Measurements from ENCODE around the gene FAM43B.

Gene FAM43B

GRCh38 chr1:20555025-20555757 is 2.8 kb downstream of the FAM43B start:
- Histone ChIP-seq H3K27ac (ENCODE audit: low read length) (no peak overlapping the region), H3K79me2 (ENCODE audit: low read length) (no peaks in the 10 kb centered on the region), H2AFZ (ENCODE audit: low read length) (no peak overlapping the region), H3K4me2 (ENCODE audit: low read depth, low read length) (no peak overlapping the region), H4K20me1 (ENCODE audit: insufficient read depth, low read length) (no peaks in the 10 kb centered on the region), H3K9me2 (replicated peaks; ENCODE audit: insufficient read depth, low read length) (no peaks in the 10 kb centered on the region), H3F3A (ENCODE audit: insufficient read depth, low read length) (no peaks in the 10 kb centered on the region), H3K9ac (ENCODE audit: low read length) (no peak overlapping the region), H3K4me1 (ENCODE audit: low read length) (no peaks in the 10 kb centered on the region), H3K9me3 (replicated peaks; ENCODE audit: insufficient read depth, low read length) (no peaks in the 10 kb centered on the region), H3K27me3 (replicated peaks; ENCODE audit: insufficient read depth, low read length) (peaks cover 81% of the 10 kb centered on the region), H3K4me3 (ENCODE audit: low read length) (no peak overlapping the region), H3K36me3 (replicated peaks; ENCODE audit: insufficient read depth, low read length) (no peaks in the 10 kb centered on the region)
- TF ChIP-seq EZH2phosphoT487 (IDR thresholded peaks at IDR 0.05; ENCODE audit: low read length) (no peak), EZH2 (optimal IDR thresholded peaks at IDR 0.05; ENCODE audit: low read depth, low read length) (no peak)
- TF ChIP-seq, protein P1, sequence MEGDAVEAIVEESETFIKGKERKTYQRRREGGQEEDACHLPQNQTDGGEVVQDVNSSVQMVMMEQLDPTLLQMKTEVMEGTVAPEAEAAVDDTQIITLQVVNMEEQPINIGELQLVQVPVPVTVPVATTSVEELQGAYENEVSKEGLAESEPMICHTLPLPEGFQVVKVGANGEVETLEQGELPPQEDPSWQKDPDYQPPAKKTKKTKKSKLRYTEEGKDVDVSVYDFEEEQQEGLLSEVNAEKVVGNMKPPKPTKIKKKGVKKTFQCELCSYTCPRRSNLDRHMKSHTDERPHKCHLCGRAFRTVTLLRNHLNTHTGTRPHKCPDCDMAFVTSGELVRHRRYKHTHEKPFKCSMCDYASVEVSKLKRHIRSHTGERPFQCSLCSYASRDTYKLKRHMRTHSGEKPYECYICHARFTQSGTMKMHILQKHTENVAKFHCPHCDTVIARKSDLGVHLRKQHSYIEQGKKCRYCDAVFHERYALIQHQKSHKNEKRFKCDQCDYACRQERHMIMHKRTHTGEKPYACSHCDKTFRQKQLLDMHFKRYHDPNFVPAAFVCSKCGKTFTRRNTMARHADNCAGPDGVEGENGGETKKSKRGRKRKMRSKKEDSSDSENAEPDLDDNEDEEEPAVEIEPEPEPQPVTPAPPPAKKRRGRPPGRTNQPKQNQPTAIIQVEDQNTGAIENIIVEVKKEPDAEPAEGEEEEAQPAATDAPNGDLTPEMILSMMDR (IDR thresholded peaks at IDR 0.05; ENCODE audit: low read length) = no peak
- DNase-seq = no peak

- TF ChIP-seq EZH2phosphoT487 (IDR thresholded peaks at IDR 0.05; ENCODE audit: low read length) = no peak
- TF ChIP-seq EZH2 (optimal IDR thresholded peaks at IDR 0.05; ENCODE audit: low read depth, low read length) = no peak
- no peak overlapping the region for H3K27ac ChIP-seq (ENCODE audit: low read length)
- H3K27me3 ChIP-seq (replicated peaks; ENCODE audit: insufficient read depth, low read length) = peaks cover 82% of the 10 kb centered on the region
- H3K4me2 ChIP-seq (ENCODE audit: low read depth, low read length) = no peak overlapping the region
- H3K4me3 ChIP-seq (ENCODE audit: low read length) = no peak overlapping the region
- H3K9me2 ChIP-seq (replicated peaks; ENCODE audit: insufficient read depth, low read length) = no peaks in the 10 kb centered on the region
- H4K20me1 ChIP-seq (ENCODE audit: insufficient read depth, low read length) = no peaks in the 10 kb centered on the region
- H3K4me1 ChIP-seq (ENCODE audit: low read length) = no peaks in the 10 kb centered on the region
- H3K36me3 ChIP-seq (replicated peaks; ENCODE audit: insufficient read depth, low read length) = no peaks in the 10 kb centered on the region
- H3K9ac ChIP-seq (ENCODE audit: low read length) = no peak overlapping the region
- H3F3A ChIP-seq (ENCODE audit: insufficient read depth, low read length) = no peaks in the 10 kb centered on the region
- DNase-seq = no peak
- H3K9me3 ChIP-seq (replicated peaks; ENCODE audit: insufficient read depth, low read length) = no peaks in the 10 kb centered on the region
- H3K79me2 ChIP-seq (ENCODE audit: low read length) = no peaks in the 10 kb centered on the region
- H2AFZ ChIP-seq (ENCODE audit: low read length) = no peak overlapping the region
Observed at GRCh38 chr1:20555758-20556120, 3.4 kb downstream of the FAM43B start.

DNA sequence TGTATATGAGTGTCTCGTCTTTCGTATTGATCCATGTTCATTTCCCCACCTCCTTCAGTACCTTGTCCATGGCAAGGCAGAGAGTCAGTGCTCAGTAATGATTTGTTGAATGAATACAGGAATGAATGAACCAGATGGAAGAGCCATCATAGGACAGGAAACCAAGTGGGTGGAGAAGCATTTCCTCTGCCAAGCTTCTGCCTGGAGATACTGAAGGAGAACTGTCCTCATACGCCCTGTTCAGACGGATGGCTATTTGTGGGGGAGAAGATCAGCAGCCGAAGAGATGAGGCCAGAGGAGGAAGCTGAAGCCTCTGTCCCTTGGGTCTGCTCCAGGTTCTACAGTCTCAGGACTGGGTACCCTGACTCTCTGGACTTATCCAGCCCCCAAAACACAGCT is 5.8 kb downstream of the FAM43B start:
- H3K27me3 ChIP-seq (replicated peaks; ENCODE audit: insufficient read depth, low read length) = peaks cover 82% of the 10 kb centered on the region

More for the DNA sequence above, 5.8 kb downstream of the FAM43B start:
- H3K79me2 ChIP-seq (ENCODE audit: low read length) = no peaks in the 10 kb centered on the region
- H3K4me3 ChIP-seq (ENCODE audit: low read length) = no peak overlapping the region
- H3K9me2 ChIP-seq (replicated peaks; ENCODE audit: insufficient read depth, low read length) = no peaks in the 10 kb centered on the region
- TF ChIP-seq, protein P1 (IDR thresholded peaks at IDR 0.05; ENCODE audit: low read length) = no peak
- no peak for TF ChIP-seq EZH2 (optimal IDR thresholded peaks at IDR 0.05; ENCODE audit: low read depth, low read length)
- TF ChIP-seq EZH2phosphoT487 (IDR thresholded peaks at IDR 0.05; ENCODE audit: low read length) = no peak
- no peaks in the 10 kb centered on the region for H3K36me3 ChIP-seq (replicated peaks; ENCODE audit: insufficient read depth, low read length)
- no peak overlapping the region for H3K4me2 ChIP-seq (ENCODE audit: low read depth, low read length)
- H3K9ac ChIP-seq (ENCODE audit: low read length) = no peak overlapping the region
- H3K4me1 ChIP-seq (ENCODE audit: low read length) = no peaks in the 10 kb centered on the region
- no peaks in the 10 kb centered on the region for H3F3A ChIP-seq (ENCODE audit: insufficient read depth, low read length)
- no peak overlapping the region for H2AFZ ChIP-seq (ENCODE audit: low read length)
- no peak for DNase-seq
- no peaks in the 10 kb centered on the region for H3K9me3 ChIP-seq (replicated peaks; ENCODE audit: insufficient read depth, low read length)
- no peaks in the 10 kb centered on the region for H4K20me1 ChIP-seq (ENCODE audit: insufficient read depth, low read length)
- no peak overlapping the region for H3K27ac ChIP-seq (ENCODE audit: low read length)

All from MM.1S (cell line).